ENCODE measurements around the gene MPL.

DNA sequence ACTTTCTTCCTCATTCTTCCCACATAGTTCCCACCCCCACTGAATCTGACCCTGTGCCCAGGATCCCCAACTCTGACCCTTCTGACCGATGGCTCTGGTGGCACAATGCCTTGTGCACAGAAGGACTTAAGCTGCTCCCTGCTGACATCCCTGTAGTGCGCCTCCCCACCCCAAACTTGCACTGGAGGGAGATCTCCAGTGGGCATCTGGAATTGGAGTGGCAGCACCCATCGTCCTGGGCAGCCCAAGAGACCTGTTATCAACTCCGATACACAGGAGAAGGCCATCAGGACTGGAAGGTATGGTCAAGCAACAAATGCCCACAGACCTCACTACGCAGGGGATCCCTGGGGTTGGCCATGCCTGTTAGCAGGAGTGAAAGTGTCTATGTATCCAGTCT is 9.0 kb downstream of the MPL start:
- TF ChIP-seq CREB1 (IDR thresholded peaks at IDR 0.05) (no peak), EGR1 (IDR thresholded peaks at IDR 0.05; ENCODE audit: borderline replicate concordance, low read depth, low read length) (no peak), BCL11A (IDR thresholded peaks at IDR 0.05; ENCODE audit: low read depth in 2 of 2, low read length in 2 of 2) (no peak)
